ENCODE measurements around the gene NDE1.

Gene NDE1

DNA sequence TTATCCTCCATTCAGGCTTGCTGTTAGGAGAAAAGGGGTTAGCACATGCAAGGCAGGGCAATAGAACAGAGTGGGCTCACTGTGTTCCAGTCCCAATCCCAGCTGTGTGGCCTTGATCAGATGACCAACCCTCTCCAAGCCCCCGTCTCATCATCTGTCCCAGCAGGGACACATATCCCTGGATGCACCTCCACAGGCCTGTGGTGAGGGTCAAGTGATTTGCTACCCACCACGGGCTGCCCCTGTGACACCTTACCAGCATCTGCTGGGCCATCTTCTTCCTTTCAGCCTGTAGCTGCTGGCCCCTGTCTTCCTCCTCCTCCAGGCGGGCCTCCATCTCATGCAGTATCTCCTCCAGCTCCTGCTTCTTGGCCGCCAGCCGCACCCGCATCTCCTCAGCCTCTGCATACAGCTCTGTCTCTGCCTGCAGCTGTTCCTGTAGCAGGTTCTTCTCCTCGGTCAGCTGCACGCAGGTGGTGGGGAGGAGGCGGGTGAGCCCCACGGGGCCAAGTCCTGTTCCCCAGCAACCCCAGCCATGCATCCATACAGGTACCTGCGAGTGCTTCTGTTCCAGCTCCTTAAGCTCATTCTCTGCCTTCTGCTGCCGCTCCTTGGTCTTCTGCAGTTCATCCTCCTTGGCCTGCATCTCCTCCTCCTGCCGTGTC, 91.3 kb downstream of the NDE1 start:
- DNase-seq: no peak

DNA sequence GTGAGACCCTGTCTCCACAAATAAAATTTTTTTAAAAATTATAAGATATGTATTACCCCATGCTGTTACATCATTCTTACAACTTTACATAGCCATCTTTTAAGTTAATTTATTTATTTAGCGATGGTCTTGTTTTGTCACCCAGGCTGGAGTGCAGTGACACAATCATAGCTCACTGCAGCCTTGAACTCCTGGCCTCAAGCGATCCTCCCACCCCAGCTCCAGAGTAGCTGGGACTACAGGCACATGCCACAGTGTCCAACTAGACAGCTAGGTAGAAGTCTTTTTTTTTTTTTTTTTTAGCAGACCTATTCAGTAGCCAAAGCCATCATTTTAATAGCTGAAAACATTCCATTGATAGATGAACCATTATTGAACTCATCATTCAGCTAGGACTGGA, 92.7 kb downstream of the NDE1 start:
- no peak for DNase-seq

- no peak for DNase-seq
Measured at GRCh38 chr16:15743657-15744056, 93.6 kb downstream of the NDE1 start.

- DNase-seq: no peak
Measured at GRCh38 chr16:15746332-15746731, 96.3 kb downstream of the NDE1 start.

GRCh38 chr16:15747937-15748336, 97.9 kb downstream of the NDE1 start:
- DNase-seq: no peak

GRCh38 chr16:15748654-15749053, 98.6 kb downstream of the NDE1 start:
- DNase-seq: no peak

GRCh38 chr16:15749371-15749770, 99.3 kb downstream of the NDE1 start:
- no peak for DNase-seq

- no peak for DNase-seq
Measured at GRCh38 chr16:15749985-15750384, 99.9 kb downstream of the NDE1 start.

- no peak for DNase-seq
Measured at GRCh38 chr16:15751940-15752339, 101.9 kb downstream of the NDE1 start.

GRCh38 chr16:15752717-15753488, 102.9 kb downstream of the NDE1 start:
- DNase-seq: no peak

GRCh38 chr16:15754821-15755534, 104.9 kb downstream of the NDE1 start:
- DNase-seq: no peak

DNA sequence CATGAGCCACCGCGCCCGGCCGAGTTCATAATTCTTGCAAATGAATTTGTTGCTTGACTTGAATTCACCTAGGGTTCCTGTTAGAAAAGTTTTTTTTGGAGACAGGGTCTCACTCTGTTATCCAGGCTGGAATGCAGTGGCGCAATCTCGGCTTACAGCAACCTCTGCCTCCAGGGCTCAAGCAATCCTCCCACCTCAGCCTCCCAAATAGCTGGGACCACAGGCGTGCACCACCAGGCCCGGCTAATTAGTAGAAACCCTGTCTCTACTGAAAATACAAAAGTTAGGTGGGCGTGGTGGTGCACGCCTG, 107.0 kb downstream of the NDE1 start:
- DNase-seq: no peak

- DNase-seq: no peak
Measured at GRCh38 chr16:15757630-15758251, 107.7 kb downstream of the NDE1 start.

DNA sequence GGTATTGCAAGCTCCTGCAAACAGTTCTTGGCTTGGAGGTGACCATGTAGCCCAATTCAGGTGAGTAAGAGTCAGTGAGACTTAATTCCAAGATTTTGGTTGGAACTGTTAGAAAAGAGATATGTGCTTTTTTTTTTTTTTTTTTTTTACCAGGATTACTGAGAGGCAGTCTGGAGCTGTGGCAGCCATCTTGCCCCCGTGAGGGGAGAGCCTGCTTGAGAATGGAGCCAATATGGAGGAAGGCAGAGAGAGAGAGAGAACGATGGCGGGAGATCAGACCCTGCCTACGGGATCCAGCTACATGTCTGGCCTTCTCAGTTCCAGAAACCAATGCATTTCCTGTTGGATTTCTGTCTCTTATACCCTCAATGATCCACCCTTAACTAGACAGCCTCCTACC, 109.0 kb downstream of the NDE1 start:
- no peak for DNase-seq

GRCh38 chr16:15760129-15760528, 110.1 kb downstream of the NDE1 start:
- DNase-seq: no peak

- no peak for DNase-seq
Measured at GRCh38 chr16:15764112-15764511, 114.1 kb downstream of the NDE1 start.

DNA sequence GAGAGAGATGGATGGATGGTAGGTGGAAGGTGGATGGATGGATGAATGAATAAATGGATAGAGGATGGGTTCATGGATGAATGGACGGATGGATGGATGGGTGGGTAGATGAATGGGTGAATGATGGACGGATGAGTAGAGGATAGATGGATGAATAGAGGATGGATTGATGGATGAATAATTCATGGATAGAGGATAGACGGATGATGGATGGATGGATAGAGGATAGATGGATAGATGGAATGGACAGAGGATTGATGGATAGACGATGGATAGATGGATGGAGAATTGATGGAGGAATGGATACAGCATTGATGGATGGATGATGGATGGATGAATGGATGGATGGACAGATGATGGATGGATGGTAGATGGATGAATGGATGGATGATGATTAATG, 115.1 kb downstream of the NDE1 start:
- DNase-seq: no peak

DNA sequence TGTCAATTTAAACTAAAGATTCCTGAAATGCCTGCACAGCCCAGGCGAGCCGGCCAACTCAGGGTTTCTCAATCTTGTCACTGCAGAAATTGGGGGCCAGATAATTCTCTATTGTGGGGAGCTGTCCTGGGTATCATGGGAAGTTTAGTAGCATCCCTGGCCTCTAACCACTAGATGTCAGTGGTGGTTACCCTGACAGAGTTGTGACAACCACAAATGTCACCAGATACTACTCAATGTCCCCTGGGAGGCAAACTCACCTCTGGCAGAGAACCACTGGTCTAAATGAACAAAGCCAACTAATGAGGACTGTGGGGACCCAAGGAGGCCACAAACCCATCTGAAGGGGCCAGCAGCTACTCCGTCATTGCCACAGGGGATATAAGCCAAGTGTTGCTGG, 115.8 kb downstream of the NDE1 start:
- DNase-seq: peak; percentile 3

GRCh38 chr16:15766918-15767317, 116.9 kb downstream of the NDE1 start:
- DNase-seq: no peak

- DNase-seq: no peak
Measured at GRCh38 chr16:15768201-15768600, 118.2 kb downstream of the NDE1 start.

DNA sequence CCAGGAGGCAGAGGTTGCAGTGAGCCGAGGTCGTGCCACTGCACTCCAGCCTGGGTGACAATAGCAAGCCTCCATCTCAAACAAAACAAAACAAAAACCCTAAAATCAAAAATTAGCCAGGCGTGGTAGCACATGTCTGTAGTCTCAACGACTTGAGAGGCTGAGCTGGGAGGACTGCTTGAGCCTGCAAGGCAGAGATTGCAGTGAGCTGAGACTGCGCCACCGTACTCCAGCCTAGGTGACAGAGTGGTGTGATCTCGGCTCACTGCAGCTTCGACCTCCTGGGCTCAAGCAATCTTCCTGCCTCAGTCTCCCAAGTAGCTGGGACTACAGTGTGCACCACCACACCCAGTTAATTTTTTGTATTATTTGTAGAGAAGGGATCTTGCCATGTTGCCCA, 119.2 kb downstream of the NDE1 start:
- no peak for DNase-seq

- no peak for DNase-seq
Measured at GRCh38 chr16:15770107-15770506, 120.1 kb downstream of the NDE1 start.

DNA sequence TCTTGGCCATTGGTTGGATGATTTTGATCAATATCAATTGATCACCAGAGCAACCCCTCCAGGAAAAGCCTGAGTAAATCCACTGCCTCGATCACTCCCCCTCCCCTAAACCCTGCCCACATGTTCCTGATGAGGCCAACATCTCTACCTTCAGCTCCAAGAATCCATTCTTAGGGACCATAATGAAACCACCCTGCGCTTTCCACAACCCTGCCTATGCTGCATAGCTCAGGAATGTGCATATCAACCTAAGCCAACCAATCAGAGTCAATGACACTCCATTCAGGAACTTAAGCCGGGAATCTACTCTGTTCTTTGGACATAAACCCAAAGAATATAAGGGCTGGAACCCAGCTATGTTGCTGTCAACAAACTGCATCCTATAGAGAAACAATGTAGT, 120.5 kb downstream of the NDE1 start:
- no peak for DNase-seq

DNA sequence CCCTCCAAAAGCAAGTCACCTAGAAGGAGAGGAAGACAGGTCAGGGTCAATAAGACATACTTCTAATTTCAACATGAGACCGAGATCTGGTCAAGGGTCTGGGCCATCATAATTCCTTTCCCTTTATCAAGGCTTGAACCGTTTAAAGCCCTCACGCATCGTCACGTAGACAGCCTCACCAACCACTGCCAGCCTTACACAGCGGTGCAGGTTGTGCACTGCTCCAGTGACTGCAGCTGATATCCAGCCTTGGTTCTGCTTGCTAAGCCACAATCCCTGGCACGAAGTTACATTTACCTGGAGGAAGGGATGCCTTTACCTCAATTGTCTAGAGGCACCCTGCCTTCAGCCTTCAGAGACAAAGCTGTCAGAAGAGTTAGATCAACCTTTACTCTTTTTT, 121.6 kb downstream of the NDE1 start:
- DNase-seq: no peak

Measured in activated T-cell treated with anti-CD3 and anti-CD28 coated beads for 4 hours (primary cell).